GM19351 (cell line): Measurements from ENCODE around the gene CLIC5.
A peak's percentile ranks its signal among the peaks of the same experiment; 100 is the strongest.

Source experiments
- ATAC-seq: cut with Tn5 transposase; IDR thresholded peaks from one replicate; pipeline ENCODE4 v1.9.1; 2021; ENCODE audit warnings: mild to moderate bottlenecking, moderate library complexity; ENCODE audit not compliant: unreplicated experiment

The CLIC5 gene

DNA sequence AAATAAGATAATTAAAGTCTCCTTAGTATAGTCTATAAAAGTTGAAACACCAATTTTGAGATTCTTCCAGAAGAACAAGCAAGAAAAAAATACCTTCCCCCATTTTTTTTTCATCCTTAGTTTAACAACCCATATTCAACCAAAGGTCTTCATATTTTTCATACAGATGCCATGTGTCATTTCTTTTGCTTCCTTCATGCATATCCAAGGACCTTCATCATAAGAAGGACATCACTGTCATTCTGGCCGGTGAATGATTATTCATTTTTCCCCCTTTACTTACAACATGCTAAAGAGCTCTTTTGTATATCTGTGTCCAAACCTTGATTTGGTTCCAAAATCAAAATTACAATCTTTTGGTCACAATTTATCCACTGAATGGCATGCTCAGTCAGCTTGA, 21.3 kb upstream of the CLIC5 start:
- no peak for ATAC-seq

DNA sequence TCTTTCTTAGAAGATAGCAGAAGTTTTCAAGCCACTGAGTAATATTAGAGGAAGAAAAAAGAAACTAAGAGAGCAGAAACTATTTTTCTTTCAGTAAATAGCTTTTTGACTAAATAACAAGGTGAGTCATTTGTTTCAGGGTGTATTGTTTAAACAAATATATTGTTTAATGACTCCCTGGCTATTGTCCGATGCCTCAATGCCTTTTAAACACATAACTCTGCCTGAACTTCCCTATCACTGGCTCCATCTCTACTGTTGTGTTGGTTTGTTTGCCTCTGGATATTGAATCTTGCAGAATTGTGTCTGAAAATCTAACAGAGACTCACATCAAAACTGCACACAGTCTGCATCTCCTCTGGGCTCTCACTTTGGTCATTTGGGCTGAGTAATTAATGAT, 19.6 kb upstream of the CLIC5 start:
- ATAC-seq, result no peak

DNA sequence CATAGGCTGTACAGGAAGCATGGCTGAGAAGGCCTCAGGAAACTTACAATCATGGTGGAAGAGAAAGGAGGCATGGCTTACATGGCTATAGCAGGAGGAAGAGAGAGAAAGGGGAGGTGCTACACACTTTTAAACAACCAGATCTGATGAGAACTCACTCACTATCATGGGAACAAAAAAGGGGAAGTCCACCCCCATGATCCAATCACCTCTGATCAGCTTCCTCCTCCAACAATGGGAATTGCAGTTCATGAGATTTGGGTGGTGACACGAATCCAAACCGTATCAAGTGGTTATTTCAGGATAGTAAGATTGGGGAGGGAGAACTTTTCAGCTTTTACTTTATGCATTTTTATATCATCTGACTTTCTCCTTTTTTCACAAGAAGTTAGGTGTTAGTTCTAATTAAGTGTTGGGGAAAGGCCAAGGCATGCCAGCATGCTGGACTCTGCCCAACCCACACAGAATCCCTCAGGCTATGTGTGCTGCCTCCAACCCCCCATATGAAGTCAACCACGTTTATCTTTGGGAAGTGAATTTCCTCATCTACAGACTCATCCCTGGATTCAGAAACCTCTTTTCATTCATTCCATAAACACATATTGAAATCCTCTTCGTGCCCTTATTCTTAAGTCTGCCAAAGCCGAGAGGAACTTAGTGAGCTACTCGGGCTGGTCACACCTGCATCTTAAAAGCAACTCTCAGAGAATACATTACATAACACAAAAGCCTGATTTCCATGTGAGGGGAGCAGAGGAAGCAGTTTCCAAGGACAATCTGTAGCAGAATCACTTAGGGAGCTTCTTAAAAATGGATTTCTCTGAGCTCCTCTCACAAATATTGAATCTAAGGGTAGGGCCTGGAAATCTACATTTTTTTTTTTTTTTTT, 16.7 kb upstream of the CLIC5 start:
- ATAC-seq, result no peak

DNA sequence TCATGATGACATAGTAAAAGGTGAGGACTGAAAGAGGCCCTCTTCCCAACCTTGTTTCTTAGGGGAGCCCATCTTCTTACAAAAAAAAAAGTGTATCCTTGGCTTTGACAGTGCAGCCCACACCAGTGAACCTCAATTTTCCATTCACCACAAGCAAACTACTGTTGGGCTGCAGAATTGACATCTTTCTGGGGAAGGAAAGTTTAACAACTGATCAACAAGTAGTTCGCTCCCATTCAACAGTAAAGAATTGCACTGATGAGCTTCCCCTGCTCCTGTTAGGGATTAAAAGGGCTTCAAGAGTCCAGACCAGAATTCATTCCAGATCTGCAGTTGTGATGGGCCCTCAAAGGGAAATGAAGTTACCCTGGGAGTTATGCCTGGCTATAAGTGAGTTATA, 13.9 kb upstream of the CLIC5 start:
- ATAC-seq, result no peak

DNA sequence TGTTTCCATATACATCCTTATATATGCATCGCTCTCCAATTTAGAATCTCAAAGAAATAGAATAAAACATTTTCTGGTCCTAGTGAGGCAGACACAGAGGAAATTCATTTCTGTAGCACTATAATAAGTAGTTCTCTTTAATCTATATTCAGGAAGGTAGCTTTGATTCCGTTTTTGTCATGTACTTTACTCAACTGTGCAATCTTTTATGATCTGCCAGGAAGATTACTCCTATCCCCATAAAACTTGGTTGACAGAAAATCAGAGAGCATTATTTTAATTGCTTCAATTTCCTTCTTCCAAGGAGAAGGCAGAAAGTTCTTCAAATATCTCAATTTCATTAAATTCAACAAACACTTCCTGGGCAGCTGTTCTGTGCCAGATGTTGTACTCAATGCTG, 10.6 kb upstream of the CLIC5 start:
- ATAC-seq, result no peak

DNA sequence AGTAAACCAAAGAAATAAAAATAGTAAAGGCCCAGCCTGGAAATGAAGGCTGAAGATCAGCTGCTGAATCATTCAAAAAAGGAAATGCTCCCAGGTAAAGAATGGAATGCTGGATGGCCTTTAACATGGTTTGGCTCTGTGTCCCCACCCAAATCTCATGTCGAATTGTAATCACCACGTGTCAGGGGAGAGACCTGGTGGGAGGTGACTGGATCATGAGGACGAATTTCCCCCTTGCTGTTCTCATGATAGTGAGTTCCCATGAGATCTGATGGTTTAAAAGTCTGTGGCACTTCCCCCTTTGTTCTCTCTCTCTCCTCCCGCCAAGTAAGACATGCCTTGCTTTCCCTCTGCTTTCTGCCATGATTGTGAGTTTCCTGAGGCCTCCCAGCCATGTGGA, 9.9 kb upstream of the CLIC5 start:
- ATAC-seq, result no peak

DNA sequence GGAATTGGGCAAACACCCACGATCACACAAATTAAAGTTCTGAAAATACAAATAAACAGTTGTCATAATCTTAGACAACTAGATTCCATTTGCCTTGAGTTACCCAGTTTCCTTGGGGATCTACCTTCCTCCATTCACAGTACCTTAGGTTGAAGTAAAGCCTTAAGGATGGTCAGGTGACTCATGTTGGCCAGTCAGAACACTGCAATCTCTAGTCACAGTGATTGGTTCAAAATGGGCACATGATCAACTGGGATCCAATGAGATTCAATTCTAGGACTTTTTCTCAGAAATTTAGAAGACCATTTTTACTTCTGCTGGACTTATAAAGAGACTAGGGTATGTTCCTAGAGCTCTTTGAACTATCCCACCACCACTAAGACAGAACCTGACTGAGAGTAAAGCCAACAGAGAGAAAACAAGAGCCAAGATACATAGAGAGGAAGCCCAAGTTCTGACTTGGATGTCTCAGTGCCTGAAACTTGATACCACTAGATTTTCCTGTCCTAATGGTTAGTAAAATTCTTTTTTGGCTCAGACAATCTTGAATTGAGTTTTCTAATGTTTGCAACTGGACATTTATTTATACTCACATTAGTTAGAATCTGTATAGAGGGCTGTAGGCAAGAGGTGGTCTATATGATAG, 8.6 kb upstream of the CLIC5 start:
- no peak for ATAC-seq

DNA sequence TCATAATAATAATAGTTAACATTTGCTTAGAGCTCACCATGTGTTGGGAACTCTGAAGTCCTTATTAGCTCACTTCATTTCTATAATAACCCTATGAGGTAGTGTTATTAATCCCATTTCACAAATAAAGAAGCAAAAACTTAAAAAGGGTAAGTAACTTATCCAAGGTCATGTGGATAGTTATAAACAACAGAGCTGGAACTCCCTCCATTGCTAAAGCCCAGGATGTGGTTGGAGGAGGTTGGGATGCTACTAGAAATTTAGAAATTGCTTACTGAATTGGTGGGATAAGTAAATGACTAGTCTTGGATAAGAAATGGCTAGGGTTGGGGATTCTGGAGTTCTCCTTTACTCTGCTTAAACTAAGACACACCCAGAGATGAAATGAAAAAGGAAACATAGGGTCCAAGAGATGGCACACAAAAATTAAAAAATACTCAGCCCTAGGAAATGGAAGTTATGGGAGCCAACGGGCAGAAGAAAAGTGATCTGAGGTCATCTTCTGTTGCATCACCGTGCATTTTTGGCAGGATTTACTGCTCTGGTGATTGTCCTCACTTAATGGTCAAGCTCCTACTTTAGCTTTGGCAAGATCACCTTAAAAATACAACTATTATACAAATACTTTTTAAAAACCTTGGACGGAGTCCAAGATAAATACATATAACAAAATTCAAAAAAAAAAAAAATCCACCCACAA, 7.7 kb upstream of the CLIC5 start:
- no peak for ATAC-seq

DNA sequence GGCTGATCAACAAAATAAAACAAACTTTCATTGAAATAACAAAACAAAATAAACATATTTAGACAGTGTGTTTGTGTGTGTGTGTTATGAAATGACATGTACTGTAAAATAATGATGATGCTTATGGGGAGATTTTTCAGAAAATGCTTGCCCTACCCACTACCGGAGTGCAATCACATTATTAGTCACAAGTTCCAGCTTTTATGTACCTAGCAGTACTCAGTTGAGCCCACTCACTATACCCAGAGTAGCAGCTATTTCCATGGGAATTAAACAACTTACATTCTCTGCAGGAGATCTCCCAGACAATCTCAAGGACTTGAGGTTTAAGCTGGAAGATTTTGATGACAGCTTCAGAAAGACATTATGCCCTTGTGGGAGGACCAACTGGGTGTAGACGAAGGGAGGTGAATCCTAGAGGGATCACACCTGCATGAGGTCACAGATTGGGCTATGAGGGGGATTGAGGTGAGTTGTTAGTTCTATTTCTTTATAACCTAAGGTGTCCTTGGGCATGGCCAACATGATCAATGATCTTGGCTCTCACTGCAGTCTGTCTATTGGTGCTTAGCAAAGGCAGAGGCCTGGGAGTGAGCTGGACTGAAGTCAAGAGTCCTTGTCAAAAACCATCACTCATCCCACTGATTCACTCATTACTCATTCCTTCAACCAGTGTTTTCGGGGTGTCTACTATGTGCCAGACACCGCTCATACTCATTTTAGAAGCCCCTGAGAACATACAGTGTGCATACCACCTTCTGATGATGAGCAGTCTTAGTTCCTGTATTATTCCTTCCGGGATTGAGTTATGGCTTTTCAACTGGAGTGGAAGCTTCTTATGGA, 6.7 kb upstream of the CLIC5 start:
- ATAC-seq, result no peak

DNA sequence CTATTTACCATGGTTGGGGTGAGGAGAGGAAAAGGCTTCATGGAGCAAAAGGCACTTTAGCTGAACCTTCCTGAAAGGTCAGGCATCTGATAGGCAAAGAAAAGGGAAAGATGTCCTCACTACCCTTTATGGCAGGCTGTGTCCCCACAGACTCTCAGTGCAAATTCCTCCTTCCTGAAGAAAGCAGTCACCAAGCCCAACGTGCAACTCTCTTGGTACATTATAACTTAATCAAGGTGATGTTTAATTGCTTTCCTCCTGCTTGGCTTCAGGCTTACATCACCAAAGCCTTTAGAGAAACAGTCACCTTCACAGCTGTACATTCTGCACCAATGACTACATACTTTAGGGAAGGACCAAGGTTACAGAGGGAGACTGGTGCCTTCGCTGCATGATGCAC, 2.1 kb upstream of the CLIC5 start:
- no peak for ATAC-seq

DNA sequence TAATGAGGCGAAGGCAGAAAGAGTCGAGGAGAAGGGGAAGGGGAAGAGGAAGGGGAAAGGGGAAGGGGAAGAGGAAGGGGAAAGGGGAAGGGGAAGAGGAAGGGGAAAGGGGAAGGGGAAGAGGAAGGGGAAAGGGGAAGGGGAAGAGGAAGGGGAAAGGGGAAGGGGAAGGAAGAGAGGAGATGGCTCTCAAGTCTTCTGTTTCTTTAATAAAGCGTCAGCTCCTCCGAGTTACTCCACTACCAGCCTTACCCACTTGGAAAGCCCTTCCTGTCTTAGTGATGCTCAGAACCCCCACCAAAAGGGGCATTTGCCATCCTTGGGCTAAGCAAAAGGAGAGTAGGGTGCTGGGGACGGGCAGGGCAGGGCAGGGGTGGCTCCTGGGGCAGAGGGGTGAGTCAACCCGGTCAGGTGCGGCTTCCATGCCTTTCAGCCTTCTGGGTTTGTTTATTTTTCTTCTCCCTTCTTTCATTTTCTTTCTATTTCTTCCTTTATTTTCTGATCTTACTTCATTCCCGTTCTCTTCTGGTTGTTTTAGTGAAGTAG, 476 bp upstream of the CLIC5 start:
- no peak for ATAC-seq

DNA sequence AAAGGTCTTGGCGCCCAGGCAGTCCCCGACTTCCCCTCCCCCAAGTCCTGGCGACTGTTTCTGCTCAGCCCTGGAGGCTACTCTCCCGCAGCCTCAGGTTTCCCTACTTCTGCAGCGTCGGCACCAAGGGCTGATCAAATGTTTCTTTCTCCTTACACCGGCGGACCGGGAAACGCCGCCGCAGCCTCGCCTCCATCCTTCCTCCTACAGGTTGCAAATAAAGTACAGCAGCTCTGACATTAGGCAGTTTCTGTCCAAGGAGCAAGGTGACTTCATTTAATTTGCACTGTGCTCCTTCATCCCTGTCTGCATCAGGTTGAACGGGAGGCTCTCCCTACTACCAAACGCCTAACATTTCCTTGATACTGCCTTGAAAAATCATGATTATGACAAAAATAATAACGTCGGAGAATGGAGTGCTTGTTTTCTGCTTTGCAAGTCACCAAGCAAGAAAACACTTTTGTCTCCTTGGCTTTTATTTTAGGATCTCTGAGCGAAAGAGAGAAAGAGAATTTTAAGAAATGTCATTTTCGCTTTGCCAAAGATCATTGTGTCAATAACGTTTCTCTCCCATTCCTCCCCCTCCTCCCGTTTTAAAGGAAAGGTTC, 1.0 kb downstream of the CLIC5 start:
- ATAC-seq, result no peak

DNA sequence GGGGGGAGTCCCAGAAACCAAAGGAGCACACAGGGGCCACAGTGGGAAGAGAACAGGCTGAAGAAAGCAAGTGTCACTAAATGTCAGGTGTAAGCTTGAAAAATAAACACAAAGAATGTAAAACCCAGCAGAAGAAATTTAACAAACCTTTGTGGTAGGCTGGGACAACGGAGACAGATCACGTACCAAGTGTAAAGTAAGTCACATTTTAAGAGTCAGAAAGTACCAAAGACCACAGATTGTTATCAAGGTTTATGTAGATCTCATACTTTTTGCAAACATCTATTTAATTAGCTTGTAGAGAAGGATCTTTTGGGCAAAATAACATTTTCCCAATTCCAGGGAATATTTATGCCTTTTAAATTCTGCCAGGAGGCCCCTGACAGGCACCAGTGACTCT, 1.6 kb downstream of the CLIC5 start:
- no peak for ATAC-seq

DNA sequence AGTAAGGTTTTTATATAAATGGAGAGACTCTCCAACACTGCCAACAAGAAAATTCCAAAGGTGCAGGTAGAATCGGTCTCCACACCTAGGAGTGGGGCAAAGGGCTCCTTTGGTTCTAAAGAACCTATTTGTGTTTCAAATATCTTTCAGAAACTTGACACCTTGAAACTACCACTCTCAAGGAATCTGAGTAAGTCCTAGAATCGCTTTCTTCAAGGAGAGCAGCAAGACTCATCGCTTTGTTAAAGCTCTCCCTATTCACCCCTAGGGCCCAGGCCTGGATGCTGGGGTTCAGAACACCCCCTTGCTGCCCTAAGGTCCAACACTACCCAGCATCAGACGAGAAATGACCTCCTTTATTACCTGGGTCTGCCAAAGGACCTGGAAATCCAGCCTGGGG, 2.0 kb downstream of the CLIC5 start:
- no peak for ATAC-seq

DNA sequence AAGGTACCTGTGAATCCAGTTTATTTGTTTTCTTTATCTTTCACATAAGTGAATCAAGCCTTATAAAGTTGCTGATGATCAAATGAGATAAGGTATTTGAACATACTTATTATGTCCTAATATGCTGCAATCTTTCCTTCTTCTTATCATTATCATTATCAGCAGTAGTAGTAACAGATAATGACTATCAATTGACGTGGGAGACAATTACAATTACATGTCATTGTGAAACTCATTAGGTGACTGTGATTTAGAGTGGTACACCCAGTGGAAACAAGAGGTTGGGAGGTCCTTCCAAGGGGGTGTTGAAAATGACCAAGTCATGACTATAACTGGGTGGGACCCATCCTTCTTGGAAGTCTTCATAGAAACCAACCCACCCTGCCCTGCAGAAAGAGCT, 2.8 kb downstream of the CLIC5 start:
- ATAC-seq, result no peak

DNA sequence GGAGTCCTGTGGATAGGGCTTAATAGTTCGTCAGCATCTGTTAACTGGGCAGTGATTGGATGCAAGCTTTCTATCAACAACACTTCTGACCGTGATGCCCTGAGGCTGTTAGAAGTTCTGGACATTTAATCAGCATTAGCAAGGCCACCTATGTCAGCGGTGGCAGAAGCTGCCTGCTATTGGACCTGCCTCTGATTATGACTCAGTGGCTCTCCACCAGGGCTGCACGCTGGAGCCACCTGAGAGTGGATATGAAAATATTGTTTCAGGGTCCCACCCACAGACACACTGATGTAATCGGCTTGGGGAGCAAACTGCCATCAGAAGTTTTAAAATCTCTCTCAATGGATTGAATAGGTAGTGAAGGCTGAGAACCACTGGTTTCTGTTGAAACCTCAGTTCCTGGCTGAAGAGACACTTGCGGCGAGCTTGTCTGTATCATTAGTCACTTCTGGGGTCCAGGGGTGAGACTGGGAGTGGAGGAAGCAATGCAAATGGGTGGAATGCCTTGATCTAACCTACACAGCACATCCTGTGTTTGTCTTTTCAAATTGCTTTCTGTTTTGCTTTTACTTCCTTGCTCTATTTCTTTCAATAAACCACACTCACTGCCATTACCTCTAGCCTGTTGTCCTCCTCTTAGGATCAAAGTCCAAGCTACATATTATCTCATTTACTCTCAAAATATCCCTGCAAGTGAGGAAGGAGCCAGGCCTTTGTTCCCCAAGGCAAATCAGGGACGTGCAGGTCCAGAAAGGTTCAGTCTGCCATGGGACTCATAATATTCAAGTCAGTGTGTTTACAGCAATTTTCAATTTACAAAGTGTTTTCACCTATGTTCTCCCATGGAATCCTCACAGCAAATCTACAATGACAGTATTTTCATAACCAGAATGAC, 4.2 kb downstream of the CLIC5 start:
- ATAC-seq, result peak; percentile 93

DNA sequence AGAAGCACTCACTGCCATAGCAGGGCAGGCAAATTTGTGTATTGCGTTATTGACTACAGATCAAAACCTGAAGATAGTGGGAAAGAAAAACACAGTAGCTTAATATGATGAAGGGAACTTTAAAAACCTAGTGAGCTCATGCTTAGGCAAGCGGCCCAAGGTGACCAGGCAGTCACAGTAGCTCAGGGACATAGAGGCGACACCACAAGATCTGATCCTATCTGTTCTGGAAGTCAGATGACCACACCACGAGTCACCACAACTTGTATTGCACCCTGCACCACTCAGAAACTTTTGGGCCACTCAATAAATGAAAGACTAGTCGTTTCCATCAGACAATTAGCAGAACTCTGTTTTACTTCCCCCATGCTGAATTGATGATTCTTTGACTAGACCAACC, 4.9 kb downstream of the CLIC5 start:
- no peak for ATAC-seq

DNA sequence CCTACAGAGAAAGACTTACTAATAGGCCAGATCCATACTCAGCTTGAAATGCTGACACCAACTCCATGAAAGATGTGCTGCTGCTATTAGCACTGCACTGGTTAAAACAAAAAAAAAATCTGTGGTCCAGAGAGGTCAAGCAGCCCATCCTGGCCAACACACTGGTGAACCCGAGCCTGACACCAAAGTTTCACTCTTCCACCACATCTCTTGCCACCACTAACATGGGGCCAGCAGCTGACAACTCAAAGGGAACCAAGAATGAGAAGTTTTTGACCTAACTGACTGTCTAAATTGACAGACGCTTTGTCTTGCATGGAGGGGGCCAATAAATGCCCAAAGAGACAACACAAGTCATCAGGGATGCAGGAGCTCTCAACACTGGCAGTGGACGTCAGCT, 5.4 kb downstream of the CLIC5 start:
- no peak for ATAC-seq

DNA sequence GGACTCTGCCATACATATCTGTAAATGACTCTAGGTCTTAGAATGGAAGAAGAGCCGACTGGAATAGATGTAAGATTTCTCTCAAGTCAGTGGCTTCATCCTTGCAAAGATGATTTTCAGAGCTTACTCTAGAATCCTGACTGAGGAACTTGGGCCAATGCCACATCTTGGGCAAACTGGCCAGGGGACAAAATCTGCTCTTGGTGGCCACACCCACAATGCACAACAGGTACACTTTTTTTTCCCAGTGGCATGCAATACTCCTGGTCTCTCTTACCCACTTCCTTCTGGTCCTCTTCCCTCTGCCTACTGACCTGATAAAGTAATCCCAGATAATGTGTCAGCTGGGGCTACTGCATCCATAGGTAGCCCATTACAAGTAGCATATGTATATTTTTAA, 13.4 kb downstream of the CLIC5 start:
- ATAC-seq, result no peak
